B cell (primary cell): ENCODE data around the gene PRKCB. TPM values are rescaled to one million over a fixed set of nuclear protein-coding genes. Genes with fewer than 3 reads are reported as not detected.

Experiments used
- ATAC-seq: fragments of 200-7000 bp; cut with Tn5 transposase; one replicate; pipeline ENCODE4 v1.10.0; 2021; ENCODE audit warnings: low read depth, mild to moderate bottlenecking, moderate number of reproducible peaks, moderate library complexity
- CTCF ChIA-PET: fragments of 350-600 bp; sonication (Branson Sonifier 250); formaldehyde crosslinking; loops from one replicate; lab custom pipeline; 2021; ENCODE audit warnings: antibody characterized with exemption, inconsistent platforms; lab: Charles Lee
- POLR2A ChIA-PET: fragments of 350-600 bp; sonication (Branson Sonifier 250); formaldehyde crosslinking; loops from one replicate; lab custom pipeline; 2021; ENCODE audit warnings: antibody characterized with exemption; lab: Charles Lee
- DNase-seq: peaks from one replicate; pipeline ENCODE4 v3.0.0; 2013
- H2AFZ ChIP-seq: 2 replicates; pipeline ENCODE4 v1.6.1; 2012; ENCODE audit warnings: mild to moderate bottlenecking, low read depth, low read length; ENCODE audit not compliant: insufficient read depth, poor library complexity, severe bottlenecking
- H3K27ac ChIP-seq, 2 donors: 1 replicate in 1 of 2; 2 replicates in 1 of 2; pipeline ENCODE4 v1.5.1; 2012 to 2013; ENCODE audit warnings: low read length in 2 of 2, mild to moderate bottlenecking in 2 of 2, moderate library complexity in 1 of 2
- H3K27me3 ChIP-seq, 4 experiments: fragments of 200-600 bp in 1 of 4; sonication (generic) in 1 of 4; replicated peaks in 1 of 4; 1 replicate in 2 of 4; 2 replicates in 2 of 4; pipeline versions ENCODE4 v1.6.1 to v1.7.0; 2013 to 2016; ENCODE audit warnings: low read length in 3 of 4, mild to moderate bottlenecking in 2 of 4, mixed read lengths in 1 of 4, moderate library complexity in 1 of 4; ENCODE audit not compliant: insufficient read depth in 4 of 4, control insufficient read depth in 3 of 4; ENCODE audit errors: control extremely low read depth in 1 of 4
- H3K36me3 ChIP-seq, 2 experiments: replicated peaks in 1 of 2; 1 replicate in 1 of 2; 2 replicates in 1 of 2; pipeline versions ENCODE4 v1.6.1 to v1.7.1; 2013; ENCODE audit warnings: low read length in 1 of 2; ENCODE audit not compliant: insufficient read depth in 2 of 2, control insufficient read depth in 1 of 2; ENCODE audit errors: control extremely low read depth in 1 of 2, extremely low read depth in 1 of 2
- H3K4me1 ChIP-seq, 2 donors: fragments of 200-600 bp in 1 of 2; sonication (generic) in 1 of 2; 1 replicate in 1 of 2; 2 replicates in 1 of 2; pipeline versions ENCODE4 v1.5.1 to v1.6.1; 2013 to 2017; ENCODE audit warnings: low read length in 2 of 2; ENCODE audit not compliant: control insufficient read depth in 2 of 2, insufficient read depth in 2 of 2
- H3K4me2 ChIP-seq: replicated peaks from 2 replicates; pipeline ENCODE3; 2012; ENCODE audit warnings: mild to moderate bottlenecking, low read depth, low read length; ENCODE audit not compliant: poor library complexity, severe bottlenecking
- H3K4me3 ChIP-seq, 5 experiments: fragments of 200-600 bp in 1 of 5; sonication (generic) in 1 of 5; 1 replicate in 3 of 5; 2 replicates in 2 of 5; pipeline versions ENCODE4 v1.5.1 to v1.7.0; 2011 to 2016; ENCODE audit warnings: low read length in 4 of 5, mild to moderate bottlenecking in 4 of 5, low read depth in 2 of 5, control low read depth in 1 of 5, moderate library complexity in 1 of 5; ENCODE audit not compliant: insufficient read depth in 1 of 5; ENCODE audit errors: control extremely low read depth in 1 of 5, extremely low read depth in 1 of 5
- H3K79me2 ChIP-seq: fragments of 200-600 bp; sonication (generic); one replicate; pipeline ENCODE4 v1.6.0; 2016; ENCODE audit warnings: low read length; ENCODE audit not compliant: control insufficient read depth, insufficient read depth
- H3K9ac ChIP-seq: fragments of 200-600 bp; sonication (generic); 2 replicates; pipeline ENCODE4 v1.6.1; 2017; ENCODE audit warnings: mild to moderate bottlenecking, low read length, moderate library complexity
- H3K9me3 ChIP-seq, 3 donors: one replicate each; pipeline versions ENCODE4 v1.6.1 to v1.7.1; 2013; ENCODE audit warnings: low read length in 2 of 3; ENCODE audit not compliant: control insufficient read depth in 2 of 3, insufficient read depth in 1 of 3; ENCODE audit errors: control extremely low read depth in 1 of 3
- H4K20me1 ChIP-seq: 2 replicates; pipeline ENCODE4 v1.6.0; 2012; ENCODE audit warnings: mild to moderate bottlenecking, low read length; ENCODE audit not compliant: insufficient read depth, control insufficient read depth, poor library complexity, severe bottlenecking
- H3K27ac Mint-ChIP-seq: one replicate; pipeline ENCODE4 v1.8.0; 2021; ENCODE audit warnings: mixed read lengths
- H3K27me3 Mint-ChIP-seq: one replicate; pipeline ENCODE4 v1.8.0; 2021; ENCODE audit warnings: mixed read lengths
- H3K4me1 Mint-ChIP-seq: one replicate; pipeline ENCODE4 v1.8.0; 2021; ENCODE audit warnings: mixed read lengths
- H3K4me3 Mint-ChIP-seq: one replicate; pipeline ENCODE4 v1.8.0; 2021; ENCODE audit warnings: mixed read lengths
- H3K9me3 Mint-ChIP-seq: one replicate; pipeline ENCODE4 v1.8.0; 2022; ENCODE audit warnings: mixed read lengths; ENCODE audit not compliant: insufficient read depth
- EZH2 ChIP-seq: IDR thresholded peaks from 2 replicates; pipeline ENCODE4 v1.6.1; 2012; ENCODE audit warnings: borderline replicate concordance, low read depth, mild to moderate bottlenecking, moderate library complexity, low read length; ENCODE audit not compliant: insufficient read depth, poor library complexity, severe bottlenecking
- WGBS: methylation state at CpG from one replicate; pipeline ENCODE4 v1.1.5; 2013; ENCODE audit warnings: missing lambda C conversion rate; ENCODE audit not compliant: insufficient coverage; 5-methylcytosine and 5-hydroxymethylcytosine counted together
- intact Hi-C: fragments of 100-400 bp; cut with micrococcal nuclease; formaldehyde crosslinking; loops from one replicate; pipeline ENCODE4 v1.10.0; 2022
- polyA plus RNA-seq: library from polyadenylated mRNA; depleted of rRNA; stranded (reverse); fragments of >200 nt; gene quantifications from 2 replicates; pipeline ENCODE4 v1.2.3, GENCODE V29; 2012
- total RNA-seq, 2 donors: library from RNA; stranded (reverse); fragments of 120-200 nt in 1 of 2; gene quantifications; 1 replicate in 1 of 2; 2 replicates in 1 of 2; pipeline versions ENCODE4 v1.2.3 to v1.2.4, GENCODE V29; 2013 to 2022
- TF ChIP-seq, protein P1 (sequence below): fragments of 200-600 bp; IDR thresholded peaks from one replicate; pipeline ENCODE4 v1.8.0; 2022; ENCODE audit warnings: antibody characterized with exemption, mild to moderate bottlenecking

The PRKCB gene
- total and polyA plus RNA-seq, 2 donors (not counting 1 experiment from before 2014, with no cell fraction given), result 106 to 373 TPM

- Histone ChIP-seq H3K4me1 (peaks cover 22 to 24% of the 10 kb centered on the region in 2 donors), H3K27ac (no peak overlapping the region), H3K27me3 (no peaks in the 10 kb centered on the region), H4K20me1 (peaks cover 54% of the 10 kb centered on the region), H3K9ac (no peak overlapping the region), H3K9me3 (no peaks in the 10 kb centered on the region), H3K4me2 (no peak overlapping the region), H3K79me2 (peaks cover 77% of the 10 kb centered on the region), H3K36me3 (peaks cover 21 to 57% of the 10 kb centered on the region in 2 experiments), H2AFZ (no peak overlapping the region), H3K4me3 (no peak overlapping the region)
- CTCF ChIA-PET, result interaction anchor here (1.0 to 2.0 kb wide), 3 partner anchors 11 to 195 kb away, joined by 3 to 6 read pairs (median 5); no protein-coding TSS in a partner anchor
- Mint-ChIP-seq H3K4me1 (peaks cover 62% of the 10 kb centered on the region), H3K27me3 (no peaks in the 10 kb centered on the region), H3K4me3 (no peak overlapping the region), H3K9me3 (no peaks in the 10 kb centered on the region), H3K27ac (peak overlapping the region; percentile 87)
- no peak for ATAC-seq
- POLR2A ChIA-PET, result interaction anchor here (0.6 kb wide), 2 partner anchors 192 to 202 kb away, joined by 6 to 10 read pairs; no protein-coding TSS in a partner anchor
- intact Hi-C loops, result no loop called here
- TF ChIP-seq, protein P1, sequence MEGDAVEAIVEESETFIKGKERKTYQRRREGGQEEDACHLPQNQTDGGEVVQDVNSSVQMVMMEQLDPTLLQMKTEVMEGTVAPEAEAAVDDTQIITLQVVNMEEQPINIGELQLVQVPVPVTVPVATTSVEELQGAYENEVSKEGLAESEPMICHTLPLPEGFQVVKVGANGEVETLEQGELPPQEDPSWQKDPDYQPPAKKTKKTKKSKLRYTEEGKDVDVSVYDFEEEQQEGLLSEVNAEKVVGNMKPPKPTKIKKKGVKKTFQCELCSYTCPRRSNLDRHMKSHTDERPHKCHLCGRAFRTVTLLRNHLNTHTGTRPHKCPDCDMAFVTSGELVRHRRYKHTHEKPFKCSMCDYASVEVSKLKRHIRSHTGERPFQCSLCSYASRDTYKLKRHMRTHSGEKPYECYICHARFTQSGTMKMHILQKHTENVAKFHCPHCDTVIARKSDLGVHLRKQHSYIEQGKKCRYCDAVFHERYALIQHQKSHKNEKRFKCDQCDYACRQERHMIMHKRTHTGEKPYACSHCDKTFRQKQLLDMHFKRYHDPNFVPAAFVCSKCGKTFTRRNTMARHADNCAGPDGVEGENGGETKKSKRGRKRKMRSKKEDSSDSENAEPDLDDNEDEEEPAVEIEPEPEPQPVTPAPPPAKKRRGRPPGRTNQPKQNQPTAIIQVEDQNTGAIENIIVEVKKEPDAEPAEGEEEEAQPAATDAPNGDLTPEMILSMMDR, result no peak
- no peak for TF ChIP-seq EZH2
- no peak for DNase-seq
These were observed 163.0 kb downstream of the PRKCB start for GRCh38 chr16:23998771-23999170.

- H3K4me1 ChIP-seq, result peaks cover 22 to 24% of the 10 kb centered on the region in 2 donors
- H3K4me2 ChIP-seq, result no peak overlapping the region
- no peak overlapping the region for H3K9ac ChIP-seq
- peaks cover 45% of the 10 kb centered on the region for H4K20me1 ChIP-seq
- intact Hi-C loops, result no loop called here
- POLR2A ChIA-PET, result no interaction called here
- peaks cover 74% of the 10 kb centered on the region for H3K79me2 ChIP-seq
- Mint-ChIP-seq H3K9me3 (no peaks in the 10 kb centered on the region), H3K27ac (peak overlapping the region; percentile 87), H3K27me3 (no peaks in the 10 kb centered on the region), H3K4me1 (peaks cover 62% of the 10 kb centered on the region), H3K4me3 (no peak overlapping the region)
- H3K36me3 ChIP-seq, result peaks cover 18 to 57% of the 10 kb centered on the region in 2 experiments
- TF ChIP-seq EZH2, result no peak
- TF ChIP-seq, protein P1, result no peak
- H2AFZ ChIP-seq, result no peak overlapping the region
- no peak overlapping the region for H3K4me3 ChIP-seq
- no peak for ATAC-seq
- WGBS, result 52% methylated on average over 4 of the region's 4 CpGs
- no peaks in the 10 kb centered on the region for H3K27me3 ChIP-seq
- H3K9me3 ChIP-seq, result no peaks in the 10 kb centered on the region
- H3K27ac ChIP-seq, result peak overlapping the region in 1 of 2 donors; percentile 31
- DNase-seq, result no peak
- CTCF ChIA-PET, result interaction anchor here (0.7 to 1.9 kb wide), 6 partner anchors 11 to 199 kb away, joined by 3 to 5 read pairs (median 4); no protein-coding TSS in a partner anchor
These were observed 163.9 kb downstream of the PRKCB start for GRCh38 chr16:23999663-24000062.
